Measurements from ENCODE around the gene PRKN. TPM values are rescaled to one million over a fixed set of nuclear protein-coding genes. Genes with fewer than 3 reads are reported as not detected.
A peak's percentile ranks its signal among the peaks of the same experiment; 100 is the strongest.

PRKN gene
- polyA plus RNA-seq, 3 donors = 8.3 to 11.0 (median 9.2) TPM

- DNase-seq (ENCODE audit: low read depth in 3 of 3, low spot score in 2 of 3) = no peak
Observed at GRCh38 chr6:161761966-161762365, 965.6 kb downstream of the PRKN start.

DNA sequence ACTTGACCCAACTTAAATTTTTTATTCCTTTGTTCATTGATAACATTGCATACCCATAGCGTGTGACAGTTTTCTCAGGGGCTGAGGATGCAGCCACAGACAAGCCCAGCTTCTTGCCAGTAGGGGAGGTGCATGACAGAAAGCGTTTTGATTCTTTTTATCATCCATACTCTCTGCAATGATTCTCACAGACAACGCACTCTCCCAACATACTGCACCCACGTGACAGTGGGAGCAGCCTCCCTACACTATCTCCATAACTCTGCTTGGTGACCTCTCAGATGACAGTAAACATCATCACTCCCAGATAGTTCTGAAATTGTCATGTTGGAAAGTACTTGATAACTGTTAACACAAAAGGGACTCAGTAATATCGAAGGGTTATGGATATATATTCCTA is 972.5 kb downstream of the PRKN start:
- no peak for DNase-seq (ENCODE audit: low read depth in 3 of 3, low spot score in 2 of 3)

DNA sequence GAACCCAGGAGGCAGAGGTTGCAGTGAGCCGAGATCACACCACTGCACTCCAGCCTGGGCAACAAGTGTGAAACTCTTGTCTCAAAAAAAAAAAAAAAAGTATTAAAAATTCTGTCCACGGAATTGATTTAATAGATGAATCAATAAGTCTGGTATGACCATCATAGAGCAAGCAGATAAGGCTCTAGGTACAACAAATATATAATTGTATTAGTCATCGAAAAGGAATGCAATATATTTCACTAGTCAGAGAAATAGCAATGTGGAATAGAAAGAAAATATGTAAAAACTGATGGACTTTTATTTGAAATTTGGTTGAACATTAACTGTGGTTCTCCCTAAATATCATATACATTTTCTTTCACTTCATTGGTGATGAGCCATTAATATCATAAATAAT is 976.9 kb downstream of the PRKN start:
- DNase-seq (ENCODE audit: low read depth in 3 of 3, low spot score in 2 of 3) = no peak

DNA sequence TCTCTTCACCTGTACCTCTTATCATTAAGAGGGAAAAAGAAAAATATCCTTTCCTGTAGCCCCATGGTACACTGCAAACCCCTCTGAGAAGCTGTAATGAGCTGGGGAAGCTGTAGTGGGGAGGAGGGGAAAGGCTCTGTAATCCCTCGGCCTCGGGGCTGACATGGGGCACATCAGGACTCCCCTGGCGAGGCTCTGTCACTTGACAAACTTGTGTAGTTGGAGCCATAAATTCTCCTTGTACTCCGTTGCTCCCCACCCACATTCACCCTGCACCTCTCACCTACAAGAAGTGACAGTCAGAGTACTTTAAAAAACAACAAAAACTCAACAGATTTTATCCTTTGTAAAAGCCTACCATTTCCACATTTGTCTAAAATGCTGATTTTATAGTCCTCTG is 978.0 kb downstream of the PRKN start:
- DNase-seq (ENCODE audit: low read depth in 3 of 3, low spot score in 2 of 3) = no peak

DNA sequence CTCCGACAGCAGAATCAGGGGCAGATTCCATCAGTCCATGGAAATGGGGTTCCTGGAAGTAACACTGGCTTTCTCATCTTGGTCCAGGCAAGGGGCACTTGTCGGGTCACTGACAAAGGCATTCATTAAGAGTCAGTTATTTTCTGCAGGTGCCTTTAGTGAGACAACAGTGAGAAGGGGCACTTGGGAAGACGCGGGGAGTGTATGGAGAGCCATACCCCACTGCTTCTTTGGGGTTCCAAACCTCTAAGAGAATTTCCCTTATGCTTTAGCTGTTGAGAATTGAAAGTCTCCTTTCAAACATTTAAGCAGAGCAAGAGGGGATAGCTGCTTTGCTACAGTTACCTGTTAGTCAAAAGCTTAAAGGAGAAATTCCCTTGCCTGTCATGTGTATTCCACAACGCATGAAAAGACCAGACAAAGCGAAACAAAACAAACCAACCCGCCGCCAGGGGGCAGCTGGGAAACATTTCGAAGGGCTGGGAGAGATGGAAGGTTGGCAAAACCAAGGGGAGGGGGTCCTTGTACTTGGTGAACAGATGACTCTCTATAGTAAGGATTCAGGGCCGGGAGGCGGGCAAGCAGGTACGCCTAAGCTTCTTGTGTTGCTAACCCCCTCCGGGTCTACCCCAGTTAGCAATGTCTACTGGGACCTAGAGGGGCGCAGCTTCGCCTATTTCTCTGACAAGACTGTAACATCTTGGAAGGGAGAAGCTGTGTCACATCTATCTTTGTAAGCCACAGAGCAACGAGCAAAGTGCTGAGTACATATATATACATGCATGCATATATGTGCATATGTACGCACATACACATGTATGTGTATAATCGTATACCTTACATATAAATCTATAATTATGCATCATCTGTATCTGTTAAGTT is 978.8 kb downstream of the PRKN start:
- peak; percentile 27 to 46 (median 34) for DNase-seq (ENCODE audit: low read depth in 3 of 3, low spot score in 2 of 3)

DNA sequence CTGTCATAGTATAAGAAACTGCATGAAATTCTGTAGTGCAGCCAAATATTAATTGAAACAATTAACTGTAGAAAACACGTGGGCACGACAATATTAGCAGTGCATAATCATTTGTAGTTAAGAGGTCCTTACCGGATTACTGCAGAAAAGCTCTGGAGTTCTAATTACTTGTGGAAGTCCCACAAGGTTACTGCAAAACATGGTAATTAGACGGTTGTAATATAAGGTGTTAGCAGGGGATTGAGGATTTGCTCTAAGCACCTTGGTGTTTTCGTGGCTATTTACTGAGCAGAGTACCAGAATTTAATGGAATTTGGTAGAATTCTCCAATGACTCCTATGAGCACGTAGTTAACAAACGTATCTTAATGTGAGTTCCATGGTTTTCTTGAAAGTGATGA is 980.1 kb downstream of the PRKN start:
- no peak for DNase-seq (ENCODE audit: low read depth in 3 of 3, low spot score in 2 of 3)

GRCh38 chr6:161745594-161746141 is 981.9 kb downstream of the PRKN start:
- no peak for DNase-seq (ENCODE audit: low read depth in 3 of 3, low spot score in 2 of 3)

- DNase-seq (ENCODE audit: low read depth in 3 of 3, low spot score in 2 of 3) = no peak
Observed at GRCh38 chr6:161745128-161745527, 982.4 kb downstream of the PRKN start.

- DNase-seq (ENCODE audit: low read depth in 3 of 3, low spot score in 2 of 3) = no peak
Observed at GRCh38 chr6:161744211-161745067, 983.1 kb downstream of the PRKN start.

- no peak for DNase-seq (ENCODE audit: low read depth in 3 of 3, low spot score in 2 of 3)
Observed at GRCh38 chr6:161743509-161744178, 983.9 kb downstream of the PRKN start.

- no peak for DNase-seq (ENCODE audit: low read depth in 3 of 3, low spot score in 2 of 3)
Observed at GRCh38 chr6:161740486-161740885, 987.1 kb downstream of the PRKN start.

DNA sequence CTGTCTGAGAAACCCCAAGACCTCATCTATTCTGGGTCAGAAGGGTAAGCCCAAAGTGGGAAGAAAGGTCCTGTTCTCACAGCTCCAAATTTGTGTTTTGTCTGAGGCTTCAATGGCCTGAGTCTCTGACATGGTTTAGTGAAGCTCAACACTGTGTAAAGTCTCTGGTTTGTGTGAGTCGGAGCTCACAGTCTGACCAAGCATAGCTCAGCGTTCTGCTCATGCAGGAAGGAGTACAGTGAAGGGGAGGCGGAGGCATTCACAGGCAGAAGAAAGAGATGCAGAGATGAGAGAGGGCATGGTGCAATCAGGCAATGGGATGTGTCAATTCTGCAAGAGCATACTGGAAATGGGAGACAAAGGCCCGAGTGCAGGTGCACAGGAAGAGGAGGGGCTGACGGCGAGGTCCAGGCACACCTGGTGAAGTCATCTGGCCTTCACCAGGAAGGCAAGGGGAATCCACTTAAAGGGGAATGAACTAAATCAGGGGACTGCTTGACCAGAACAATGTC is 990.7 kb downstream of the PRKN start:
- DNase-seq (ENCODE audit: low read depth in 3 of 3, low spot score in 2 of 3) = no peak

- no peak for DNase-seq (ENCODE audit: low read depth in 3 of 3, low spot score in 2 of 3)
Observed at GRCh38 chr6:161736326-161736725, 991.2 kb downstream of the PRKN start.

- no peak for DNase-seq (ENCODE audit: low read depth in 3 of 3, low spot score in 2 of 3)
Observed at GRCh38 chr6:161732594-161732993, 995.0 kb downstream of the PRKN start.

DNA sequence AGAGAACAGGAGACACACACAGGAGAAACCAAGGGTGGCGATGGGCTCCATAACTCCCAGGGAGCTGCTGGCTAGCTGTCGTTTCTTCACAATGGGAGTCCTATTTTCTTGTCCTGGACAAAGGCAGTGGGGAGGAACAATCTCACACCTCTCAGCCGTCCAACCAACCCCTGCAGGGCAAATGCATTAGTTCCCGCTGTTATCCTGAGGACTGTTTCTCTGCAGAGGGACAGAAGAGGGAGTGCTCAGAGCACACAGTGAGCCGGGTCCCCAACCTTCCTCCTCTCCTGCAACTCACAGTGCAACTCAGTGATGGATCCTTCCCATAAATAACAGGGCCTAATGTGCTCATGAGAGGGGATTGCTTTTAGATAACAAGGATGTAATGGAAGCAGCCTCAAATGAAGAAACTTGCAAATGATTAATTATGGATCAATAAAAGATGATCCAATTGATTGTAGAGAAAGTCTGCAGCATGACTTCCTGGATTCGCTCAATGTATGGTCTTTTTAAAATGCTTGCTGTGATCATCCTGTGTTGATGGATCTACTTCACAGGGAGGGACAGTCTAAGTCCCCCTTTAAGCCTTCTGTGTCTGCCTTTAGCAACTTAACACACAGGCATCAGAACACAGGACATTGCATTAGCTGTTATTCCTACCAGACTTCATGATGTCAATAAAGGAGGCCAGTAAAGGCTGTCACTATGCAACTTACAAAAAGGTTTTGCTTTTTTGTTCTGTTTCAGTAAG is 1000.3 kb downstream of the PRKN start:
- no peak for DNase-seq (ENCODE audit: low read depth in 3 of 3, low spot score in 2 of 3)

- no peak for DNase-seq (ENCODE audit: low read depth in 3 of 3, low spot score in 2 of 3)
Observed at GRCh38 chr6:161722394-161722793, 1005.2 kb downstream of the PRKN start.

DNA sequence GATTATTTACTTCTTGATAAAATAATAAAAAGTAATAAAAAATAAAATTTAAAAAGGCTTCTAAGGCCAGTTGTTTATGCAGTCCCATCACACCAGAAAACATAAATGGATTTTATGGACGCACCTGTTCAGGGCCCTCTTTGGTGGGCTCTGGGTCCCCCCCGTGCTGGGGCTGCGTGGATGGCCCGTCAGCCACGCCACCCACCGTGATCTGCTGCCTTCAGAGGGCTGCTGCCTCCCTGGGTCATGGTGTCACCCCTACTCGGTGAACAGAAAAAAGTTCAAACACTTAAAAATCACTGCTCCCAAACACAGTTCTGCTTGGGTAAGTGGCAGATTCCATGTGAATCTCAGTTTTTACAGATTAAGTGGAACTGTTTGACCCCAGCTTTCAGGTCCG is 1006.1 kb downstream of the PRKN start:
- DNase-seq (ENCODE audit: low read depth in 3 of 3, low spot score in 2 of 3) = no peak

DNA sequence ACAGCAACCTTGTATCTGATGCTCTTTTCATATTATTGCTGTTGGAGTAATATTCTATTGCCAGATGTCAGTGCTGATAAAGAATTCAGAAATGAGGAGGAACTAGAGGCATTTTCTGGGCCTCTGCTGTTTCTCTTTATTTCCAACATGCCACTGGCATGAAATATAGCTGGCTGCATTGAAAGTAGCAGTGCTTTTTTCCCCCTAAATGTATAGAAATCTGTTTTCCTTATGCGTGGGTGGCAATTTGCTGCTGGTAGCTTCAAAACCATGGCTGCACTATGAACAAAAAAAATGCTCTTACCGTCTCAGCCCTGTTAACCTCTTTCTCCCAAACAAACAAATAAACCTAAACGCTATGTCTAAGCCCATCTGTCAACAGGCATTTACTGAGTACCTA is 1011.4 kb downstream of the PRKN start:
- no peak for DNase-seq (ENCODE audit: low read depth in 3 of 3, low spot score in 2 of 3)

GRCh38 chr6:161711938-161712337 is 1015.6 kb downstream of the PRKN start:
- no peak for DNase-seq (ENCODE audit: low read depth in 3 of 3, low spot score in 2 of 3)

GRCh38 chr6:161711515-161711914 is 1016.1 kb downstream of the PRKN start:
- no peak for DNase-seq (ENCODE audit: low read depth in 3 of 3, low spot score in 2 of 3)
